ENCODE measurements around the gene EFCAB9.
A peak's percentile ranks its signal among the peaks of the same experiment; 100 is the strongest.

EFCAB9 gene

GRCh38 chr5:172170251-172170701 is 23.7 kb upstream of the EFCAB9 start:
- TF ChIP-seq CTCF (IDR thresholded peaks at IDR 0.05; ENCODE audit: control insufficient read depth, insufficient read depth, low read depth, low read length, missing control alignments), result no peak
- H3K4me3 ChIP-seq (ENCODE audit: control insufficient read depth, low read depth, low read length), result no peak overlapping the region
- no peak for DNase-seq (ENCODE audit: low read depth)

GRCh38 chr5:172171118-172171517 is 22.9 kb upstream of the EFCAB9 start:
- no peak for DNase-seq (ENCODE audit: low read depth)
- H3K4me3 ChIP-seq (ENCODE audit: control insufficient read depth, low read depth, low read length), result no peak overlapping the region
- no peak for TF ChIP-seq CTCF (IDR thresholded peaks at IDR 0.05; ENCODE audit: control insufficient read depth, insufficient read depth, low read depth, low read length, missing control alignments)

- no peak for DNase-seq (ENCODE audit: low read depth)
Measured at GRCh38 chr5:172172912-172173563, 20.9 kb upstream of the EFCAB9 start.

GRCh38 chr5:172173564-172174153 is 20.3 kb upstream of the EFCAB9 start:
- DNase-seq (ENCODE audit: low read depth), result peak; percentile 62

More at GRCh38 chr5:172172912-172173563, 20.9 kb upstream of the EFCAB9 start:
- no peak overlapping the region for H3K4me3 ChIP-seq (ENCODE audit: control insufficient read depth, low read depth, low read length)
- no peak for TF ChIP-seq CTCF (IDR thresholded peaks at IDR 0.05; ENCODE audit: control insufficient read depth, insufficient read depth, low read depth, low read length, missing control alignments)

GRCh38 chr5:172175263-172175719 is 18.7 kb upstream of the EFCAB9 start:
- no peak overlapping the region for H3K4me3 ChIP-seq (ENCODE audit: control insufficient read depth, low read depth, low read length)
- no peak for DNase-seq (ENCODE audit: low read depth)
- TF ChIP-seq CTCF (IDR thresholded peaks at IDR 0.05; ENCODE audit: control insufficient read depth, insufficient read depth, low read depth, low read length, missing control alignments), result no peak

More at GRCh38 chr5:172173564-172174153, 20.3 kb upstream of the EFCAB9 start:
- H3K4me3 ChIP-seq (ENCODE audit: control insufficient read depth, low read depth, low read length), result no peak overlapping the region
- no peak for TF ChIP-seq CTCF (IDR thresholded peaks at IDR 0.05; ENCODE audit: control insufficient read depth, insufficient read depth, low read depth, low read length, missing control alignments)

- no peak overlapping the region for H3K4me3 ChIP-seq (ENCODE audit: control insufficient read depth, low read depth, low read length)
- no peak for DNase-seq (ENCODE audit: low read depth)
- no peak for TF ChIP-seq CTCF (IDR thresholded peaks at IDR 0.05; ENCODE audit: control insufficient read depth, insufficient read depth, low read depth, low read length, missing control alignments)
Measured at GRCh38 chr5:172177176-172177575, 16.8 kb upstream of the EFCAB9 start.

Data from AG09309 (cell line).